CD4-positive, alpha-beta memory T cell (primary cell): ENCODE results near the gene CFAP410. TPM values are rescaled to one million over a fixed set of nuclear protein-coding genes. Genes with fewer than 3 reads are reported as not detected.
"Not testable (repeated sequence)": the region's sequence is repeated elsewhere in the genome, so short reads cannot be mapped to it uniquely, and the experiment has no call there.

ENCODE experiments used
- CTCF ChIA-PET: fragments of 350-600 bp; sonication (Branson Sonifier 250); formaldehyde crosslinking; loops from one replicate; lab custom pipeline; 2021; ENCODE audit warnings: inconsistent platforms; ENCODE audit not compliant: partially characterized antibody; lab: Charles Lee
- POLR2A ChIA-PET: fragments of 350-600 bp; sonication (Branson Sonifier 250); formaldehyde crosslinking; loops from one replicate; lab custom pipeline; 2021; ENCODE audit not compliant: partially characterized antibody; lab: Charles Lee
- DNase-seq, 5 donors: peaks; one replicate each; pipeline versions ENCODE4 v3.0.0 to v3.0.0-alpha.2; 2020 to 2022; ENCODE audit warnings: mixed read lengths in 1 of 5
- H3K27ac ChIP-seq: one replicate; pipeline ENCODE4 v1.7.0; 2013; ENCODE audit warnings: low read depth, low read length
- H3K27me3 ChIP-seq: 2 replicates; pipeline ENCODE4 v1.7.0; 2013; ENCODE audit warnings: mild to moderate bottlenecking, low read length, moderate library complexity; ENCODE audit not compliant: insufficient read depth
- H3K36me3 ChIP-seq: 2 replicates; pipeline ENCODE4 v1.7.0; 2013; ENCODE audit warnings: mild to moderate bottlenecking, low read length, moderate library complexity; ENCODE audit not compliant: insufficient read depth
- H3K4me1 ChIP-seq: 2 replicates; pipeline ENCODE4 v1.7.0; 2013; ENCODE audit warnings: mild to moderate bottlenecking, low read length, moderate library complexity; ENCODE audit not compliant: insufficient read depth
- H3K4me3 ChIP-seq, 2 donors: one replicate each; pipeline ENCODE4 v1.7.0; 2013; ENCODE audit warnings: low read length in 2 of 2, mild to moderate bottlenecking in 1 of 2
- H3K9me3 ChIP-seq, 2 donors: one replicate each; pipeline ENCODE4 v1.7.0; 2013; ENCODE audit warnings: low read length in 2 of 2, control low read depth in 1 of 2; ENCODE audit not compliant: control insufficient read depth in 1 of 2
- H3K27ac Mint-ChIP-seq, 7 donors: one replicate each; pipeline ENCODE4 v1.8.0; 2020 to 2021; ENCODE audit warnings: mixed read lengths in 7 of 7, mild to moderate bottlenecking in 6 of 7, inconsistent platforms in 3 of 7, moderate library complexity in 3 of 7
- H3K27me3 Mint-ChIP-seq, 2 donors: one replicate each; pipeline ENCODE4 v1.8.0; 2020 to 2021; ENCODE audit warnings: mixed read lengths in 2 of 2
- H3K36me3 Mint-ChIP-seq, 2 donors: one replicate each; pipeline ENCODE4 v1.8.0; 2020 to 2021; ENCODE audit warnings: mixed read lengths in 2 of 2, inconsistent platforms in 1 of 2, mild to moderate bottlenecking in 1 of 2
- H3K4me1 Mint-ChIP-seq, 4 donors: one replicate each; pipeline ENCODE4 v1.8.0; 2020 to 2021; ENCODE audit warnings: mixed read lengths in 4 of 4, mild to moderate bottlenecking in 1 of 4
- H3K4me3 Mint-ChIP-seq, 8 donors: one replicate each; pipeline ENCODE4 v1.8.0; 2020 to 2021; ENCODE audit warnings: mixed read lengths in 8 of 8, mild to moderate bottlenecking in 7 of 8, moderate library complexity in 6 of 8, inconsistent platforms in 3 of 8
- H3K9me3 Mint-ChIP-seq, 8 donors: one replicate each; pipeline ENCODE4 v1.8.0; 2020 to 2021; ENCODE audit warnings: mixed read lengths in 8 of 8, mild to moderate bottlenecking in 5 of 8, inconsistent platforms in 3 of 8, moderate library complexity in 1 of 8
- intact Hi-C: fragments of 100-400 bp; cut with micrococcal nuclease; formaldehyde crosslinking; loops from one replicate; pipeline ENCODE4 v1.15.1; 2023
- polyA plus RNA-seq, 2 donors: library from polyadenylated mRNA; unstranded; fragments of 300-500 nt; fragmentation: Illumina TruSeq; gene quantifications; one replicate each; pipeline ENCODE4 v1.2.3, GENCODE V29; 2021
- total RNA-seq, 2 experiments: library from RNA; stranded (reverse); gene quantifications; one replicate each; pipeline ENCODE4 v1.2.3, GENCODE V29; 2021

The CFAP410 gene
- total and polyA plus RNA-seq, 4 experiments from 2014 or later = 20.1 to 55.2 (median 42.0) TPM

- Mint-ChIP-seq H3K4me3 (peak overlapping the region in 1 of 8 donors; percentile 36), H3K9me3 (no peaks in the 10 kb centered on the region)
Observed at GRCh38 chr21:44288251-44289110, 50.7 kb downstream of the CFAP410 start.

GRCh38 chr21:44286716-44287632 is 52.2 kb downstream of the CFAP410 start:
- CTCF ChIA-PET = interaction anchor here (1.1 to 1.7 kb wide), 2 partner anchors 11 to 16 kb away, joined by 3 to 4 read pairs; no protein-coding TSS in a partner anchor
- H3K4me1 Mint-ChIP-seq = peaks cover 0 to 23% (median 5%) of the 10 kb centered on the region in 4 donors

More at GRCh38 chr21:44288251-44289110, 50.7 kb downstream of the CFAP410 start:
- ChIA-PET POLR2A (no interaction called here), CTCF (interaction anchor here (1.7 kb wide), 1 partner anchor 9 kb away, joined by 4 read pairs; no protein-coding TSS in a partner anchor)
- intact Hi-C loops = no loop called here
- no peak for DNase-seq
- Histone ChIP-seq H3K36me3 (no peaks in the 10 kb centered on the region), H3K4me3 (no peak overlapping the region), H3K27ac (no peak overlapping the region), H3K27me3 (no peaks in the 10 kb centered on the region), H3K9me3 (no peaks in the 10 kb centered on the region), H3K4me1 (peaks cover 16% of the 10 kb centered on the region)
- Mint-ChIP-seq H3K27me3 (no peaks in the 10 kb centered on the region), H3K27ac (no peak overlapping the region), H3K4me1 (peaks cover 2 to 25% (median 8%) of the 10 kb centered on the region in 4 donors), H3K36me3 (no peaks in the 10 kb centered on the region)

GRCh38 chr21:44286086-44286715 is 53.0 kb downstream of the CFAP410 start:
- no peak overlapping the region for H3K4me3 Mint-ChIP-seq
- no peaks in the 10 kb centered on the region for H3K36me3 Mint-ChIP-seq
- no peak overlapping the region for H3K27ac Mint-ChIP-seq
- no peaks in the 10 kb centered on the region for H3K9me3 Mint-ChIP-seq
- H3K4me1 Mint-ChIP-seq = peaks cover 0 to 18% (median 5%) of the 10 kb centered on the region in 4 donors
- Histone ChIP-seq H3K27ac (no peak overlapping the region), H3K4me1 (no peaks in the 10 kb centered on the region), H3K27me3 (no peaks in the 10 kb centered on the region), H3K36me3 (no peaks in the 10 kb centered on the region), H3K9me3 (no peaks in the 10 kb centered on the region), H3K4me3 (no peak overlapping the region)
- intact Hi-C loops = no loop called here
- POLR2A ChIA-PET = no interaction called here
- CTCF ChIA-PET = no interaction called here
- DNase-seq = peak in 1 of 5 donors; percentile 21
- H3K27me3 Mint-ChIP-seq = no peaks in the 10 kb centered on the region

More at GRCh38 chr21:44286716-44287632, 52.2 kb downstream of the CFAP410 start:
- Histone ChIP-seq H3K27ac (no peak overlapping the region), H3K4me3 (no peak overlapping the region), H3K27me3 (no peaks in the 10 kb centered on the region), H3K9me3 (no peaks in the 10 kb centered on the region), H3K4me1 (peaks cover 3% of the 10 kb centered on the region), H3K36me3 (no peaks in the 10 kb centered on the region)
- POLR2A ChIA-PET = no interaction called here
- Mint-ChIP-seq H3K27me3 (no peaks in the 10 kb centered on the region), H3K27ac (no peak overlapping the region), H3K9me3 (no peaks in the 10 kb centered on the region), H3K36me3 (no peaks in the 10 kb centered on the region), H3K4me3 (no peak overlapping the region)
- DNase-seq = peak in 1 of 5 donors; percentile 19
- intact Hi-C loops = no loop called here

- no peaks in the 10 kb centered on the region for H3K36me3 Mint-ChIP-seq
- H3K4me3 Mint-ChIP-seq = no peak within 1 kb of the TSS
- H3K27me3 Mint-ChIP-seq = no peaks in the 10 kb centered on the region
- H3K4me1 ChIP-seq = no peaks in the 10 kb centered on the region
- H3K27ac ChIP-seq = no peak within 1 kb of the TSS
- peaks cover 0 to 13% (median 3%) of the 10 kb centered on the region in 4 donors for H3K4me1 Mint-ChIP-seq
- ChIA-PET CTCF (no interaction called here), POLR2A (no interaction called here)
- H3K27ac Mint-ChIP-seq = no peak within 1 kb of the TSS
- H3K9me3 Mint-ChIP-seq = no peaks in the 10 kb centered on the region
- DNase-seq = no peak
- H3K27me3 ChIP-seq = no peaks in the 10 kb centered on the region
- intact Hi-C loops = no loop called here
- no peak within 1 kb of the TSS for H3K4me3 ChIP-seq
- H3K36me3 ChIP-seq = no peaks in the 10 kb centered on the region
- H3K9me3 ChIP-seq = no peaks in the 10 kb centered on the region
Observed at GRCh38 chr21:44285138-44285992, 53.8 kb downstream of the CFAP410 start, which contains the start of gene AIRE. TSS of gene AIRE (plus strand) at chr21:44285876. CDS start at chr21:44286007, 131 bp downstream.

- DNase-seq = no peak
- no peaks in the 10 kb centered on the region for H3K4me1 ChIP-seq
- no peaks in the 10 kb centered on the region for H3K36me3 ChIP-seq
- CTCF ChIA-PET = no interaction called here
- no peaks in the 10 kb centered on the region for H3K9me3 ChIP-seq
- no peak overlapping the region for H3K4me3 ChIP-seq
- Mint-ChIP-seq H3K4me1 (peaks cover 0 to 10% (median 2%) of the 10 kb centered on the region in 4 donors), H3K4me3 (no peak overlapping the region), H3K9me3 (no peaks in the 10 kb centered on the region), H3K36me3 (no peaks in the 10 kb centered on the region), H3K27me3 (no peaks in the 10 kb centered on the region), H3K27ac (peak overlapping the region in 1 of 7 donors; percentile 41)
- H3K27me3 ChIP-seq = no peaks in the 10 kb centered on the region
- POLR2A ChIA-PET = no interaction called here
- intact Hi-C loops = no loop called here
- no peak overlapping the region for H3K27ac ChIP-seq
Observed at GRCh38 chr21:44283948-44284347, 55.2 kb downstream of the CFAP410 start.

GRCh38 chr21:44283211-44283785 is 55.9 kb downstream of the CFAP410 start:
- H3K4me1 ChIP-seq, CTCF ChIA-PET, H3K4me3 Mint-ChIP-seq, DNase-seq, H3K27me3 Mint-ChIP-seq, H3K36me3 ChIP-seq, H3K4me1 Mint-ChIP-seq, POLR2A ChIA-PET, H3K4me3 ChIP-seq, H3K9me3 ChIP-seq, intact Hi-C loops, H3K9me3 Mint-ChIP-seq, H3K36me3 Mint-ChIP-seq, H3K27me3 ChIP-seq, H3K27ac ChIP-seq: not testable (repeated sequence)
- peak overlapping the region in 1 of 7 donors; percentile 9 for H3K27ac Mint-ChIP-seq
